ENCODE data around the gene TRIM5. TPM values are rescaled to one million over a fixed set of nuclear protein-coding genes. Genes with fewer than 3 reads are reported as not detected.
"Not testable (repeated sequence)": the region's sequence is repeated elsewhere in the genome, so short reads cannot be mapped to it uniquely, and the experiment has no call there.

Gene TRIM5
- total RNA-seq, 1 donor from 2014 or later = 39.8 TPM

DNA sequence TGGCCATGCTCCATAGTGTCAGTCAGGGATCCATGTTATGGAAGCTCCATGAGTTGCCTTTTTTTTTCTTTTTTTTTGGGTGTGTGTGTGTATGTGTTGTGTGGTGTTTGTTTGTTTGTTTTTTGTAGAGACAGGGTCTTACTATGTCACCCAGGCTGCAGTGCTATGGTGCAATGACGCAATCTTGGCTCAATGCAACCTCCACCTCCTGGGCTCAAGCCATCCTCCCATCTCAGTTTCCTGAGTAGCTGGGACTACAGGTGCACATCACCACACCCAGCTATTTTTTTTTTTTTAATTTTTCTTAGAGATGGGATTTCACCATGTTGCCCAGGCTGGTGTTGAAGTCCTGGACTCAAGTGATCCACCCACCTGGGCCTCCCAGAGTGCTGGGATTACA is 3.6 kb upstream of the TRIM5 start:
- DNase-seq (ENCODE audit: low spot score) = no peak

DNA sequence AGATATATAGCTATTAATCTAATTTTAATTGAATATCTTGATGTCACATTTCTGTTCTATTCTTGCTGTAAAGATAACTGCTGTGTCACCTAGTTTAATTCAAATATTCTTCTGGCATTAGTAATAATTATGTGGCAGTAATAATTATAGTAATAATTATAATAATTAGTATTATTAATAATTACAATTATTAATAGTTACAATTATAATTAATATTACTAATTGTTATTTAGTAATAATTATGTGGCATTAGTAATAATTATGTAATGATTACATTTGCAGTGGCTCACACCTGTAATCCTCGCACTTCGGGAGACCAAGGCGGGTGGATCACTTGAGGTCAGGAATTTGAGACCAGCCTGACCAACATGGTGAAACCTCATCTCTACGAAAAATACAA is 1.6 kb upstream of the TRIM5 start:
- no peak for DNase-seq (ENCODE audit: low spot score)

DNA sequence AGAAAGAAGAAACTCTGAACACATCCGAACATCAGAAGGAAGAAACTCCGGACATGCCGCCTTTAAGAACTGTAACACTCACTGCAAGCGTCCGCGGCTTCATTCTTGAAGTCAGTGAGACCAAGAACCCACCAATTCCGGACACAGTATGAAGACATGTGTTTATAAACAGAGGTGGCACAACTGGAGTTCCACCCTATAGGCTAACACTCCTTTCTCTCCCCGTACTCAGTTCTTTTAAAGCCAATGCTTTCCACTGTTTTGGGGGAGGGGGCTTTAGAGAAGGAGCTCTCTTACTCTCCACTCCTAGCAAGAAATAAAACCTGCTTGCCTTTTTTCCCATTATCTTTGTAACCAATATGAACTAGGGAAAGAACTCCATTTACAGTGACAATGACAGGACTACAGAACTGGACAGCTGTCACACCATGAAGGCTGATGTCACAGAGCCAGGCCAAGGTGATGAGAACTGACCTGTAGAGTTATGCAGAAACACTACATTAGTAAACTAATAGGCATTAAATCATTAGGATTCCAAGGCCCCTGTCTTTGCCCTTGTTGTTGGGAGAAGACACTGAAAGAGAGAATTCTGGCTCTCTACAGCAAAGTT is 733 bp downstream of the TRIM5 start:
- DNase-seq (ENCODE audit: low spot score) = no peak

DNA sequence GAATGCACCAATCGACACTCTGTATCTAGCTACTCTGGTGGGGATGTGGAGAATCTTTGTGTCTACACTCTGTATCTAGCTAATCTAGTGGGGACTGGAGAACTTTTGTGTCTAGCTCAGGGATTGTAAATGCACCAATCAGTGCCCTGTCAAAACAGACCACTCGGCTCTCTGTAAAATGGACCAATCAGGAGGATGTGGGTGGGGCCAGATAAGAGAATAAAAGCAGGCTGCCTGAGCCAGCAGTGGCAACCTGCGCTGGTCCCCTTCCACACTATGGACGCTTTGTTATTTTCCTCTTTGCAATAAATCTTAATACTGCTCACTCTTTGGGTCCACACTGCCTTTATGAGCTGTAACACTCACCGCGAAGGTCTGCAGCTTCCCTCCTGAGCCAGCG is 1.3 kb downstream of the TRIM5 start:
- not testable (repeated sequence) for DNase-seq (ENCODE audit: low spot score)

DNA sequence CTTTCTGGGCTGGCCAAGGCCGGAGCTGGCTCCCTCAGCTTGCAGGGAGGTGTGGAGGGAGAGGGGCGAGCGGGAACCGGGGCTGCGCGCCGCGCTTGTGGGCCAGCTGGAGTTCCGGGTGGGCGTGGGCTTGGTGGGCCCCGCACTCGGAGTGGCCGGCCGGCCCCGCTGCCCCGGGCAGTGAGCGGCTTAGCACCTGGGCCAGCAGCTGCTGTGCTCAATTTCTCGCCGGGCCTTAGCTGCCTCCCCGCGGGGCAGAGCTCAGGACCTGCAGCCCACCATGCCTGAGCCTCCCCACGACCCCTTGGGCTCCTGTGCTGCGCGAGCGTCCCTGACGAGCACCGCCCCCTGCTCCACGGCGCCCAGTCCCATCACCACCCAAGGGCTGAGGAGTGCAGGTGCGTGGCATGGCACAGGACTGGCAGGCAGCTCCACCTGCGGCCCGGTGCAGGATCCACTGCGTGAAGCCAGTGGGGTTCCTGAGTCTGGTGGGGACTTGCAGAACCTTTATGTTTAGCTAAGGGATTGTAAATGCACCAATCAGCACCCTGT is 1.9 kb downstream of the TRIM5 start:
- DNase-seq (ENCODE audit: low spot score) = not testable (repeated sequence)

DNA sequence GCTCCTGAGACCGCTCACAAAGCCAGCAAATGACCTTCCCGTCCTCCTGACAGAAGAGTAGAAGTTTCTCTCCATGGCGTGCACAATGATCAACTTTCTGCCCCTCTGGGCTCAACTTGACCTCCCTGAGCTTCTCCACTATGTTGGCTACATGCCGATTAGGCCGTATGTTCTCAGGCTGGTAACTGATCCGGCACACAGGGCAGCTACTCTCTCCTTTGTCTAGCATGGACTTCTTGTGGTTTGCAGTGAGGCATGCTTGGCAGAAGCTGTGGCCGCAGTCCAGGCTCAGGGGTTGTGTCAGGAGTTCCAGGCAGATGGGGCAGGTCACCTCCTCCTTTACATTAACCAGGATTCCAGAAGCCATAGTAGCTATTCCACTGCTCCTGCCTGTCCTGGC is 5.1 kb downstream of the TRIM5 start:
- no peak for DNase-seq (ENCODE audit: low spot score)

DNA sequence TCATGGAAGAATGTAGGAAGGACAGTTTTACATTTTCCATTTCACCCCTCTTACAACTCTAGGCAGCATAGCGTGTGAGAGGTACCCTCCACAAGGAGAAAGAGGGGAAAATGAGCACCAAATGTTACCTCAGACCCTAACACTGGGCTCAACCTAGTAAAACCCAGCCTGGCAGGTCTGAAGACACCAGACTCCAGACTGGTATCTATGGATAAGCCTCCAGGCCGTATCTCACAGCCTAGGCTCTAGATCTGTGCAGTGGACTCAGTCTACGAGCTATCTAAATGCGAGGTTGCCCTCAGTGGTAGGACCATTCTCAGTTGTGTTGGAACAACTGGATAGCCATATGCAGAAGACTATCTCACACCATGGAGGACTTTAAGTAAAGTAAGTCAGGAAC is 10.5 kb downstream of the TRIM5 start:
- DNase-seq (ENCODE audit: low spot score) = no peak

DNA sequence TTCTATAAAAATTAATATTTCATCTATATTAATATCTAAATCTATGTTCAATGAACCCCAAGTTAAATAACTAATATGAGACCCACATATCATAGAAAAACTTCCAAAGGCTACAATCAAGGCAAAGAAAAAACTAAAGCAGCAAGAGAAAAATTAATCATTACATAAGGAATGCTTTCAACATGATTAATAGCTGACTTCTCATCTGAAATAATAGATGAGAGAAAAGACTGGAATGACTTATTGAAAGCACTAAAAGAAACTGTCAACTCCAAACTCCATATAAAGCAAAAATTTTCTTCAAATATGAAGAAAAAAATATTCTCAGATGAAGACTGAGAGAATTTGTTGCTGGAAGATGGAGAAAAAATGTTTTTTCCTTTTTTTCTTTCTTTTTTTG is 13.0 kb downstream of the TRIM5 start:
- DNase-seq (ENCODE audit: low spot score) = no peak

DNA sequence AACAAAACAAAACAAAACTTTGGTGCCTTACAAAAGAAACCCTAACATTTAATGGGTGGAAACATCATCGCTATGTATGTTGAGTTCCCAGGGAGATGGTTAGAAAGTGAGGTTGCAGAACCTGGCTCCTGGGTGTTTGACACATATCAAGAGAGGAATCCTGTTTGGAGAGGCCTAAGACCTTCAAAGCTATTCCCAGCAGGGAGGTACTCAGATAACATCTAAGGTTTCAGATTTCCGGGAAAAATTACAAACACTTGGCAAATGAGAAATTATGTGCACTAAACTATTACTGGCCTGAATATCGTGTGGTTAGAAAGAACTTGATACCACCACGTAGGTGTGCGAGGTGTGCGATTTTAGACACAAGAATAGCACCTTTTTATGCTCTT is 18.5 kb downstream of the TRIM5 start:
- no peak for DNase-seq (ENCODE audit: low spot score)

DNA sequence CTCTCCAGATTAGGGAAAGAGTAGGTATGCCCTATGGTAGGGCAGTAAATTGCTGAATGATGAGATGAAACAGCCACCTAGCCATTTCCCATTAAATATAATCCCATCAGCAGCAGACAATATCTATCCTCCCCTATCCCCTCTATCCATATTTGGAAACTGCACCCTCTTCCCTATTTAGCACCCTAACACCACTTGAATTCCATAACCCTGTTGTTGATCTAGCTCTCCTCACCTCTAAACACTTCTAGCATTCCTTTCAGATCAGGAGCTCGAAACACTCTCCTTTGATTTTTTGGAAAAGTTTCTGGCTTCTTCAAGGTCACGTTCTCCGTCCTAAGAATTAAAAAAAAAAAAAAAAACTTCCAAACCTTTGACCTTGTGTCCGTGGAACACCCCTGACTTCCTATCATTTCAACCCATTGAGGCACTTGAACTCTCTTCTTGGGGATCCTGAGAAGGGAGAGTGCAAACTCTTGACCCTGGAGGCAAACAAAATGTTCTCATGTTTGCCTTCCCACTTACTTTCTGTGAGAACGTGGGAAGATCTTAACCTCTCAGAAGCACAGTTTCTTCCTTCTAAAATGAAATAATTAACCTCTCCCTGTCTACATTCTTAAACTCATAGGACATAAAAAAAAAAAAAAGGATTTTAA is 19.0 kb downstream of the TRIM5 start:
- DNase-seq (ENCODE audit: low spot score) = no peak

DNA sequence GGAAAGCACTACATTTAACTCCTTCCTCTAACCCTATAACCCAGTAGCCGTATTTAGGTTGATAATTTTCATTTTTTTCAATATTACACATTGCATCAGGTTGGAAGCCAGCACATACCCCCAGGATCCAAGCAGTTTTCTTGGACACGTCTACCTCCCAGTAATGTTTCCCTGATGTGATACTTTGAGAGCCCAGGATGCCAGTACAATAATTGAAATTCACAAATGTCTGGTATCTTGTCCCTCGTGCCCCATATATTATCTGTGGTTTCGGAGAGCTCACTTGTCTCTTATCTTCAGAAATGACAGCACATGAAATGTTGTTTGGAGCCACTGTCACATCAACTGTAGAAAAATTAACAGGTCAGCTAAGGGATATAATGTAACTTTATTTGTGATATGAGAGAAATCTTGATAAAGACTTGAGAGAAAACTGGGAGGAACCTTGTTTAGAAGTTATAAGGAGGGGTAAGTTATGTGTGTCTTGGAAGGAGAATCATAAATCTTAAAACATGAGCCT is 19.8 kb downstream of the TRIM5 start:
- no peak for DNase-seq (ENCODE audit: low spot score)

DNA sequence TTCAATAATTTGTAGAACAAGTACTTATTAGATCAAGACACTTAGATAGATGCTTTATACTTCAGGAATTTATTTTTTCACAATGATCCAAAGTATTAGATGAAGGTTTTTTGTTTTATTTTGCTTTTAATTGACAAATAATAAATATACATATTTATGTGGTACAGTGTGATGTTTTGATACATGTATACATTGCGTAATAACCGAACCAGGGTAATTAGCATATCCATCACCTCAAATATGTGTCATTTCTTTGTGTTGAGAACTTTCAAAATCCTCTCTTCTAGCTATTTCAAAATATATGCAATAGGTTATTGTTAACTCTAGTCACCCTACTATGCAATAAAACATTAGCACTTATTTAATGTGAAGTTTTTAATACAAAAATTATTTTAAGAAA is 21.4 kb downstream of the TRIM5 start:
- no peak for DNase-seq (ENCODE audit: low spot score)

DNA sequence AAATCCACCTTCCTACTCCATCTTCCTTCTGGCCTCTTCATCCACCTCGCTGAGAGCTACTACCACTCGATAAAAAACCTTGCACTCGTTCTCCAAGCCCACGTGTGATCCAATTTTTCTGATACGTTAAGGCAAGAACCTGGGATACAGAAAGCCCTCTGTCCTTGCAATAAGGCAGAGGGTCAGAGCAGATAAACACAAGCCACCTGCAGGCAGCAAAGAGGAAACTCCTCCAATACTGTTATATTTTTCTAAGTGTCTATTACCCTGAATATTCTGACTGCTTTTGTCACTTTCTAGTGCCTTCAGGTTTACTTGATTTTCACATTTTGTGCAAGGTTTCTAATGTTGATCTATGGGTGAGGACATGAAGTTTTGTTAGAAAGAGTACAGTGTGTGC is 26.6 kb downstream of the TRIM5 start:
- DNase-seq (ENCODE audit: low spot score) = no peak

DNA sequence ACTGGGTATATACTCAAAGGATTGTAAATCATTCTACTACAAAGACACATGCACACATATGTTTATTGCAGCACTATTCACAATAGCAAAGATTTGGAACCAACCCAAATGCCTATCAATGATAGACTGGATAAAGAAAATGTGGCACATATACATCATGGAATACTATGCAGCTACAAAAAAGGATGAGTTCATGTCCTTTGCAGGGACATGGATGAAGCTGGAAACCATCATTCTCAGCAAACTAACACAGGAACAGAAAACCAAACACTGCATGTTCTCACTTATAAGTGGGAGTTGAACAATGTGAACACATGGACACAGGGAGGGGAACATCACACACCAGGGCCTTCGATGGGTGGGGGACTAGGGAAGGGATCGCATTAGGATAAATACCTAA is 27.9 kb downstream of the TRIM5 start:
- not testable (repeated sequence) for DNase-seq (ENCODE audit: low spot score)

DNA sequence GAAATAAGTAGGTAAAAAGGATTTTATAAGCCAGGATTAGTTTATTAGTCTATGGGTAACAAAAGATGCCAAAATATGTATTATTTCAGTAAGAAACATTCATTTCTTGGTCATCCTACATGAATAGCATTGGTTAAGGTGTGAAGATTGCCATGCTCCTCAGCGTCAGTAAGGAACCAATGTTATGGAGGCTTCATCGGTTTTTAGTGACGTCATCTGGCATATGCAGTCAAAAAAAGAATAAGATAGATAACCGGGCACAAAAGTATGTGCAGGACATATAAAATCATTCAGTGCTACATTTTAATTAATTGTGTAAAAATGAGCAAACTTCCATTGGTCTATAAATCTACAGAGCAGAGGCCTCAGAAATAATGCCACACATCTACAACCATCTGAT is 29.4 kb downstream of the TRIM5 start:
- no peak for DNase-seq (ENCODE audit: low spot score)

DNA sequence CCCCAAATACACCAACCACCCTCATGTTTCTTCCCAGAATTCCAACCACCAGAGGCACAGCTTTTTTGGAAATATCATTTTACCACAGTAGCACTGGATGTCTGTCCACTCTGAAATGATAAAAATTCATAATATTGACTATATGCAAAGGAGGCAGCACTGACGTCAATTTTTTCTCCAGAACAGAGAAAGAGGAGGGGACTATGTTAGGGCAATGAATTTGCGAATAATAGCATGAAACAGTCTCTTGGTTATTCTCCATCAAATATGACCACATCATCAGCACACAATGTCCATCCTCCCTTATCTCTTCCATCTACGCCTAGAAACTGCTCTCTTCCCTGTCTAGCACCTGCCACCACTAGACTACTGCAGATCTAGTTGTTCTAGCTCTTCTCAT is 38.7 kb downstream of the TRIM5 start:
- no peak for DNase-seq (ENCODE audit: low spot score)

DNA sequence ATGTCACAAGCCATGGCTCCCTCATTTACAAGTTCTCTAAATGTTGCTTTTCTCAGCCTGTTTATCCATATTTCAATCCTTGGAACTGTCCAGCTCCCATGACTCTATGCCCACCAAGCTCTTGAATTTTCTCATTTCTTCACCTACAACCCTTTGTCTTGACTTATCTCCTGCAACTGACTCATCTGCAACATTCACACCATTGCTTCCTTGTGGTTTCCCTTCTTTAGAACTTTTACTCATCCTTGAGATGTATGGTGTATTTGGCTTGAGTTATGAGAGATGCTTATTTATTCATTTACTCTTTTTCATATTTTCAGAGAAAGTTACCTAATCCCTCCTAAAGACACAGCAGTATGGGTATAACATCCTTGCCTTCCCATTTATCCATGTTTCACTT is 41.3 kb downstream of the TRIM5 start:
- DNase-seq (ENCODE audit: low spot score) = no peak

DNA sequence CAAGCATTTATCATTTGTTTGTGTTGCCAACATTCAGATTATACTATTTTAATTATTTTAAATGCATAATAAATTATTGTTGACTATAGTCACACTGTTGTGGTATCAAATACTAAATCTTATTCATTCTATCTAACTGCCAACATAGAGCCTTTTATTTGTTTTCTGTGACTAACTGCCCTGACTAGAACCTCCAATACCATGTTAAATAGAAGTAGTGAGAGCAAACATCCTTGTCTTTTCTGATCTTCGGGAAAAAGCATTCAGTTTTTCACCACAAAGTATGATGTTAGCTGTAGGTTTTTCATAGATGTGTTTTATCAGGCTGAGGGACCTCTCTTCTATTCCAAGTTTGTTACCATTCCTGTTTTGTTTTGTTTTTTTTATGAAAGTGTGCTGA is 44.9 kb downstream of the TRIM5 start:
- no peak for DNase-seq (ENCODE audit: low spot score)

DNA sequence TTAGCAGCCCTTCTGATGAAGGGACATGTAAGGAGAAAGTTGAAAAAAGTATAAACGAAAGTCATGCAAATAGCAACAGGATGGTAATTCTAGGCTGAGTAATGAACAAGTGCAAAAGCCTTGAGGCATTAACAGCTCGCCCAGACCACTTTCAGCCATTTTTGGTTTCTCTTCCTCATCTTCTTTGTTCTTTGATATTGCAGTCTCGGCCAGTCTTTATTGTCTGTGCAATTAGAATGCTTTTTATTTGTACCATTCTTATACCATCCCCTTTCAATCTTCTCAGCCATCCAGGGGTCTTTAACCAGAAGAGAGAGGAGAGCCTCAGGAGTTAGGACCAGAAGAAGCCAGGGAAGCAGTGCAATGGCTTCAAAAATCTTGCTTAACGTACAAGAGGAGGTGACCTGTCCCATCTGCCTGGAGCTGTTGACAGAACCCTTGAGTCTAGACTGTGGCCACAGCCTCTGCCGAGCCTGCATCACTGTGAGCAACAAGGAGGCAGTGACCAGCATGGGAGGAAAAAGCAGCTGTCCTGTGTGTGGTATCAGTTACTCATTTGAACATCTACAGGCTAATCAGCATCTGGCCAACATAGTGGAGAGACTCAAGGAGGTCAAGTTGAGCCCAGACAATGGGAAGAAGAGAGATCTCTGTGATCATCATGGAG is 52.8 kb downstream of the TRIM5 start:
- DNase-seq (ENCODE audit: low spot score) = no peak

DNA sequence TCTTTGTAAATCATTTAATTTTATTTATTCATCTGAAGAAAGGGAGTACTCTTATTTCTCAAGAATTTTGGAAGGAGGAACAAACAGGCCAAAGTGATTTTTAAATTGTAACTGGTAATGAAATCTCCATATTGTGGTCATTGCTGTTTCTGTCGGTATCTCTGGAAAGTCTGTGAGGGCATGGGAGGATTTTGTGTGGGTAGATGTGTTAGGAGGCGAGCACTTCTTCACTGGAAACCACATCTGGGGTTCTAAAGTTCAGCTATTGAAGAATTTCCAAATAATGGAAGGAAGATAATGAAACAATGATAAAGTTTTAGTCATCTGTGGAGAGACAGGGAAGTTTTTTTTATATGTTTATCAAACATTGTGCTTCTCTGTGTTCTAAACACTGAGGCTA is 53.5 kb downstream of the TRIM5 start:
- no peak for DNase-seq (ENCODE audit: low spot score)

DNA sequence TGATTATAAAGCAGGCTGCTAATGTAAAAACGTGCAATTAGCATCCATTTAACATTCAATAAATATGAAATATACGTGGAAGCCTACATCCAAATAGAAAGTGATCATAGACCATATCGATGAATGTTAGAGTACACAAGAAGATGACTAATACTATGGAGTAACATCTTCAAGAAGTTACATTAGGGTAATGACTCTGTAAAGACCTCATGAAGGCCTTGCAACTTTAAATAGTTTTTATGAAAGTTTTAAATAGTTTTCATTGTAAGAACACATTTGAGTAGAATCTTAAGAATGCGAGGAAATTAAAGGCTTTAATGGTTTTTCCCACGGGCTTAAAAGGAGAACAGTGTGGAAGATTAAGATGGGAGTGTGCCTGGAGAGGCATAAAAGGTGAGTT is 58.7 kb downstream of the TRIM5 start:
- no peak for DNase-seq (ENCODE audit: low spot score)

DNA sequence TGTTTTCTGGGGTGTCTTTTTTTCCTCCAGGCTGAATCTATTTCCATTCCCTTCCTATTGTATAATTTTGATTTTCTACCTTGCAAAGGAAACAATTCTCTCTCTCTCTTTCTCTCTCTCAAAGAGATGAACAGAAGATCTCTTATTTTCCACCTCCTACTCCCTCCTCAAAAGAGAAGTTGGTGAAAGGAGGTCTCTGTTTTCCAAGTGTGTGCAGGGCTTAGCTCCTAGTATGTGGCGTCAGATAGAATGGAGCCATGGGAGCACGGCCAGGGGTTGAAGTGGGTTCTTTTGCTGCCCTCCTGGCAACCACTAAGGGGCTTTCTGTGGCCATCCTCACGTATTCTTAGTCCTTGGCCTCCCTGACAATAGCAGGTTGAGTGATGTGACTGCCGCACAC is 59.6 kb downstream of the TRIM5 start:
- no peak for DNase-seq (ENCODE audit: low spot score)

Data from mucosa of gallbladder (tissue), 1 donor.